Ishikawa (cell line): ENCODE measurements around the gene ROPN1L.

ENCODE experiments used
- CEBPB ChIP-seq: IDR thresholded peaks from 2 replicates; pipeline ENCODE4 v1.6.1; 2012
- CREB1 ChIP-seq: IDR thresholded peaks from 2 replicates; pipeline ENCODE4 v1.6.1; 2012; ENCODE audit warnings: low read depth
- EGR1 ChIP-seq: IDR thresholded peaks from 2 replicates; pipeline ENCODE4 v1.6.1; 2012
- EP300 ChIP-seq: IDR thresholded peaks from 2 replicates; pipeline ENCODE4 v1.6.1; 2012; ENCODE audit warnings: borderline replicate concordance
- FOXM1 ChIP-seq: IDR thresholded peaks from 2 replicates; pipeline ENCODE4 v1.6.1; 2012; ENCODE audit warnings: low read depth, borderline replicate concordance
- MAX ChIP-seq: IDR thresholded peaks from 2 replicates; pipeline ENCODE4 v1.6.1; 2012
- NFIC ChIP-seq: IDR thresholded peaks from 2 replicates; pipeline ENCODE4 v1.6.1; 2012
- RAD21 ChIP-seq: IDR thresholded peaks from 2 replicates; pipeline ENCODE4 v1.6.1; 2012; ENCODE audit warnings: low read depth
- TAF1 ChIP-seq: IDR thresholded peaks from 2 replicates; pipeline ENCODE4 v1.6.1; 2012; ENCODE audit warnings: low read depth, mild to moderate bottlenecking
- TCF12 ChIP-seq: IDR thresholded peaks from 2 replicates; pipeline ENCODE4 v1.6.1; 2012; ENCODE audit warnings: low read depth
- TEAD4 ChIP-seq: IDR thresholded peaks from 2 replicates; pipeline ENCODE4 v1.6.1; 2012
- YY1 ChIP-seq: IDR thresholded peaks from 2 replicates; pipeline ENCODE4 v1.6.1; 2012; ENCODE audit warnings: low read depth
- ZBTB7A ChIP-seq: IDR thresholded peaks from 2 replicates; pipeline ENCODE4 v1.6.1; 2012; ENCODE audit warnings: low read depth
- TF ChIP-seq, protein P1 (sequence below): IDR thresholded peaks from 2 replicates; pipeline ENCODE4 v1.6.1; 2012
- TF ChIP-seq, protein P2 (sequence below): IDR thresholded peaks from 2 replicates; pipeline ENCODE4 v1.6.1; 2012; ENCODE audit warnings: low read depth, mild to moderate bottlenecking

ROPN1L gene

DNA sequence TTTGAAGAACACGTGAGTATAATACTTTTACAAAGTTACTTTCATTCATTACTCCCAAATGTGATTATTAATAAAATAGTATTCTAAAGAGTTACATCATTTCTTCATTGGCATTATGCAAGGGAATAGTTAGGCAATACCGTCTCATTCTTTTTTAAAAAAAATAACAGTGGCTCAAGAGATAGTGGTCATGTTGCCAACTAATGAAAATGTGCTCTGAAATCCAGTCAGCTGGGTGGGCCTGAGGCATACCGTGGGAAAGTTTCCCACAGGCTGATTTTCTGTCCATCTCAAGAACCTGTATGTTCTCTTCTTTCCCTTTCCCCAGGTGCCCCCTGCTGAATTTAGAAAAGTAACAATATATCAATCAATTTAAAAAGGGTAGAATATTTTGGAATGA lies 40.8 kb upstream of the ROPN1L start:
- TF ChIP-seq EGR1 (no peak), NFIC (no peak), TAF1 (no peak), MAX (no peak), RAD21 (no peak), TEAD4 (no peak), YY1 (no peak), FOXM1 (no peak), ZBTB7A (no peak), CREB1 (no peak)
- TF ChIP-seq, protein P1, sequence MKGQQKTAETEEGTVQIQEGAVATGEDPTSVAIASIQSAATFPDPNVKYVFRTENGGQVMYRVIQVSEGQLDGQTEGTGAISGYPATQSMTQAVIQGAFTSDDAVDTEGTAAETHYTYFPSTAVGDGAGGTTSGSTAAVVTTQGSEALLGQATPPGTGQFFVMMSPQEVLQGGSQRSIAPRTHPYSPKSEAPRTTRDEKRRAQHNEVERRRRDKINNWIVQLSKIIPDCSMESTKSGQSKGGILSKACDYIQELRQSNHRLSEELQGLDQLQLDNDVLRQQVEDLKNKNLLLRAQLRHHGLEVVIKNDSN, result no peak

DNA sequence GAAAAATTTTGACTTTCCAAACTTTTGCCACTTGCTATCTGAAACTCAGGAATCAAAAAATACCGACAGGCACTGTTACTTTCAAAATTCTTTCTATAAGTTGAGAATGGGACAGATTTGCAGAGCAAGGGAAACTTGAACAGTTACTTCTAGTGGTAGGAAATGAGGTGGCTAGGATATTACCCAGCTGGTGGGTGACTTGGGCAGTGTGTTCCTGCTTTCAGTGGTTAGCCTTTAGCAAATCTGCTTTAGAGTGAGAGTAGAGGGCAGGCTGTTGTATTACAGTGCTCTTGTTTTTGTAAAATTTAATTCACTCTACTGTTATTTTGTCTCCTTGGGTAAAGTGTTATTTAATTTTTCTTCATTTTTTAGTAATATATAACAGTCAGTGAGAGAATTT lies 40.2 kb upstream of the ROPN1L start:
- no peak for TF ChIP-seq ZBTB7A
- no peak for TF ChIP-seq TEAD4
- no peak for TF ChIP-seq RAD21
- no peak for TF ChIP-seq NFIC
- TF ChIP-seq, protein P2, sequence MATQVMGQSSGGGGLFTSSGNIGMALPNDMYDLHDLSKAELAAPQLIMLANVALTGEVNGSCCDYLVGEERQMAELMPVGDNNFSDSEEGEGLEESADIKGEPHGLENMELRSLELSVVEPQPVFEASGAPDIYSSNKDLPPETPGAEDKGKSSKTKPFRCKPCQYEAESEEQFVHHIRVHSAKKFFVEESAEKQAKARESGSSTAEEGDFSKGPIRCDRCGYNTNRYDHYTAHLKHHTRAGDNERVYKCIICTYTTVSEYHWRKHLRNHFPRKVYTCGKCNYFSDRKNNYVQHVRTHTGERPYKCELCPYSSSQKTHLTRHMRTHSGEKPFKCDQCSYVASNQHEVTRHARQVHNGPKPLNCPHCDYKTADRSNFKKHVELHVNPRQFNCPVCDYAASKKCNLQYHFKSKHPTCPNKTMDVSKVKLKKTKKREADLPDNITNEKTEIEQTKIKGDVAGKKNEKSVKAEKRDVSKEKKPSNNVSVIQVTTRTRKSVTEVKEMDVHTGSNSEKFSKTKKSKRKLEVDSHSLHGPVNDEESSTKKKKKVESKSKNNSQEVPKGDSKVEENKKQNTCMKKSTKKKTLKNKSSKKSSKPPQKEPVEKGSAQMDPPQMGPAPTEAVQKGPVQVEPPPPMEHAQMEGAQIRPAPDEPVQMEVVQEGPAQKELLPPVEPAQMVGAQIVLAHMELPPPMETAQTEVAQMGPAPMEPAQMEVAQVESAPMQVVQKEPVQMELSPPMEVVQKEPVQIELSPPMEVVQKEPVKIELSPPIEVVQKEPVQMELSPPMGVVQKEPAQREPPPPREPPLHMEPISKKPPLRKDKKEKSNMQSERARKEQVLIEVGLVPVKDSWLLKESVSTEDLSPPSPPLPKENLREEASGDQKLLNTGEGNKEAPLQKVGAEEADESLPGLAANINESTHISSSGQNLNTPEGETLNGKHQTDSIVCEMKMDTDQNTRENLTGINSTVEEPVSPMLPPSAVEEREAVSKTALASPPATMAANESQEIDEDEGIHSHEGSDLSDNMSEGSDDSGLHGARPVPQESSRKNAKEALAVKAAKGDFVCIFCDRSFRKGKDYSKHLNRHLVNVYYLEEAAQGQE, result no peak
- TF ChIP-seq EP300, result no peak
- TF ChIP-seq CEBPB, result no peak
- TF ChIP-seq FOXM1, result no peak

DNA sequence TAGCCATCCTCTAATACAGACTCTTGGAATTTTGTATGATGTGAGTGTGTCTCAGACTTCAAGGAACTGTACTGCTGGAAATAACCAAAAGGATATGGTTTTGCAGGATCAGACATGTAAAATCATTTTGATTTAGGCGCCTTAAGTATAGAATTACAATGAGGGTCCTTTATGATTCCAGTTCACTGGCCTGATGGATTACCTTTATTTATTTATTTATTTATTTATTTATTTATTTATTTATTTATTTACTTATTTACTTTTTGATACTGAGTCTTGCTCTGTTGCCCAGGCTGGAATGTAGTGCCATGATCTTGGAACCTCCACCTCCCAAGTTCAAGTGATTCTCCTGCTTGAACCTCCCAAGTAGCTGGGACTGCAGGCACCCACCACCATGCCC lies 37.9 kb upstream of the ROPN1L start:
- TF ChIP-seq EGR1 (no peak), NFIC (no peak), CEBPB (no peak), ZBTB7A (no peak), TEAD4 (no peak)

- TF ChIP-seq FOXM1 (no peak), CREB1 (no peak), CEBPB (no peak), EGR1 (no peak), ZBTB7A (no peak), EP300 (no peak), TAF1 (no peak), RAD21 (no peak), YY1 (no peak), TEAD4 (no peak), TCF12 (no peak), NFIC (no peak), MAX (no peak)
- TF ChIP-seq, protein P1, result no peak
- TF ChIP-seq, protein P2, result no peak
Observed at GRCh38 chr5:10406651-10407050, 35.0 kb upstream of the ROPN1L start.

- TF ChIP-seq TAF1, result no peak
- TF ChIP-seq MAX, result no peak
- no peak for TF ChIP-seq ZBTB7A
- TF ChIP-seq, protein P1, result no peak
- TF ChIP-seq YY1, result no peak
- TF ChIP-seq EGR1, result no peak
- TF ChIP-seq RAD21, result no peak
- no peak for TF ChIP-seq TEAD4
Observed at GRCh38 chr5:10409504-10409903, 32.2 kb upstream of the ROPN1L start.

DNA sequence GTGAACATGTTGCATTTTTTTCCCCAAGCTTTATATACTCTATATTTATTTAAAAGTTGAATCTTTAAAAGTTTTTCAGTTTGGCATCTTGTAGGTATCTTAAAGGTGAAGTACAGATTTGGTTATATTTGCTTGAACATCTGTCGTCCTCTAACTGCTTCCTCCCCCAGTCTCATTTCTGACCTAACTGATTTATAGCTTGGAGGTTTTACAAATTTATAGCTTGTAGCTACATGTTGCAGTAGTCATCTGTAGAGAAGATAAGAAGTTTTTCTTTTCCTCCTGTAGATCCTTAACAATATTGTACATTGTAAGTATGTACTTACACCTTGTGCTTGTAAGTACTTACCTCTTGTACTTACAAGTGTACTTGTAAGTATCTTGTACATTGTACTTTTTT lies 31.0 kb upstream of the ROPN1L start:
- TF ChIP-seq EP300, result no peak
- TF ChIP-seq ZBTB7A, result no peak
- TF ChIP-seq, protein P1, result no peak
- no peak for TF ChIP-seq CREB1
- TF ChIP-seq CEBPB, result no peak
- TF ChIP-seq, protein P2, result no peak
- no peak for TF ChIP-seq EGR1
- TF ChIP-seq TEAD4, result no peak
- no peak for TF ChIP-seq RAD21
- TF ChIP-seq YY1, result no peak
- no peak for TF ChIP-seq TCF12
- no peak for TF ChIP-seq MAX
- TF ChIP-seq TAF1, result no peak
- no peak for TF ChIP-seq NFIC
- no peak for TF ChIP-seq FOXM1
